Esophagus (tissue), 2 donors: ENCODE measurements around the gene AGBL4. TPM values are rescaled to one million over a fixed set of nuclear protein-coding genes. Genes with fewer than 3 reads are reported as not detected.
"Not testable (repeated sequence)": the region's sequence is repeated elsewhere in the genome, so short reads cannot be mapped to it uniquely, and the experiment has no call there.

Experiments
- H3K27ac ChIP-seq, 2 donors: one replicate each; pipeline ENCODE4 v1.5.1; 2013; ENCODE audit warnings: low read depth in 2 of 2, mild to moderate bottlenecking in 2 of 2, inconsistent platforms in 1 of 2, low read length in 1 of 2, moderate library complexity in 1 of 2
- H3K27me3 ChIP-seq, 2 donors: one replicate each; pipeline ENCODE4 v1.6.1; 2013; ENCODE audit warnings: low read length in 2 of 2, control low read depth in 1 of 2, mild to moderate bottlenecking in 1 of 2; ENCODE audit not compliant: insufficient read depth in 2 of 2, control insufficient read depth in 1 of 2
- H3K36me3 ChIP-seq, 2 donors: one replicate each; pipeline ENCODE4 v1.6.1; 2013; ENCODE audit warnings: low read length in 1 of 2; ENCODE audit not compliant: control insufficient read depth in 2 of 2, insufficient read depth in 2 of 2
- H3K4me1 ChIP-seq, 2 donors: one replicate each; pipeline ENCODE4 v1.6.1; 2013; ENCODE audit warnings: low read length in 1 of 2; ENCODE audit not compliant: control insufficient read depth in 2 of 2, insufficient read depth in 2 of 2
- H3K4me3 ChIP-seq, 2 donors: one replicate each; pipeline ENCODE4 v1.5.1; 2013; ENCODE audit warnings: low read length in 2 of 2, mild to moderate bottlenecking in 2 of 2, low read depth in 1 of 2, moderate library complexity in 1 of 2
- H3K9me3 ChIP-seq, 2 donors: one replicate each; pipeline ENCODE4 v1.6.1; 2013; ENCODE audit warnings: mild to moderate bottlenecking in 2 of 2, low read depth in 1 of 2, low read length in 1 of 2, moderate library complexity in 1 of 2; ENCODE audit not compliant: control insufficient read depth in 2 of 2, insufficient read depth in 1 of 2
- WGBS, 2 donors: extraction: QIAGEN DNeasy Blood & Tissue Kit; methylation state at CpG; one replicate each; pipeline ENCODE4 v1.1.7; 2013; 5-methylcytosine and 5-hydroxymethylcytosine counted together
- polyA plus RNA-seq, 2 donors: library from polyadenylated mRNA; stranded (reverse); fragments of 200-250 nt; gene quantifications; one replicate each; pipeline ENCODE4 v1.2.3, GENCODE V29; 2013
- donor health status: healthy with polysubstance abuse.
- donor health status: Bipolar disorder and iron deficiency.

AGBL4 gene
- polyA plus RNA-seq, 2 donors = 0.02 TPM; not detected in 1

DNA sequence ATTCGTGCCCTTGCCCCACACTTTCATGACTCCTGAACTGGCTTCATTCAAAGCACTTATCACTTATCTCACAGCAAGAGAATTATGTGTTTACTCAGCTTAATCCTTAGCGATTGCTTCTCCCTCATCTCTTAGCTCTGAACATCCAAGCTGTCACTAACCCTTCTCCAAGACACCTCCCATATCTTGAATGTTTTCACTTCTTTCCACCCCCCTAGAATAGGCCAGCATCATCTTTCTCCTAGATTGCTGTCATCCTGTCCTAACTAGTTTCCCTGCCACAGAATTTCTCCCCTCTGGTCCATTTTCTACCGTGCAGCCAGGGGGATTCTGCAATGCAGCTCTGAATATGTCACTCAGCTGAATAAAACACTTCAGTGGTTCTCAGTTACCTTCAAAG lies 1483.2 kb downstream of the AGBL4 start:
- no peaks in the 10 kb centered on the region for H3K36me3 ChIP-seq
- peaks cover 0 to 2% of the 10 kb centered on the region in 2 donors for H3K9me3 ChIP-seq
- no peak overlapping the region for H3K4me3 ChIP-seq
- no peaks in the 10 kb centered on the region for H3K4me1 ChIP-seq
- no peaks in the 10 kb centered on the region for H3K27me3 ChIP-seq
- 34 to 36% methylated on average over 3 of the region's 3 CpGs for WGBS, 2 donors
- H3K27ac ChIP-seq = no peak overlapping the region

DNA sequence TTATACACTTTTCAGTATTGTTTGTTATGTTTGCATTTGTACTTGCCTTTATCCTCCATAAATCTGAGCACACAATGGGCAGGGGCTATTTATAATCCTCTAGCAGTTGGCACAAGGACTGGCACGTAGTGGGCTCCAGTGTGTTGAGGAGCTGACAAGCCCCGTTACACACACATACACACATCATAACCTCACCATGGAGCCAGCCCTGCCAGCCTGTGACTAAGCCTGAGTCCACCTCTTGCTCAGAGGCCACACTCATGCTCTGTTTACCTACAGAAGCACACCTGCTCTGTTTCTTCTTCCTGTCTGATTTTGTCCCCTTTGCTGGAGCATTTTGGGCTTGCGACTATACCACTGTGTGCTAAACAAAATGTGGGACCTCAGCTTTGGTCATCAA lies 1487.3 kb downstream of the AGBL4 start:
- Histone ChIP-seq H3K27me3 (no peaks in the 10 kb centered on the region), H3K9me3 (peaks cover 0 to 2% of the 10 kb centered on the region in 2 donors), H3K4me3 (no peak overlapping the region), H3K36me3 (no peaks in the 10 kb centered on the region), H3K4me1 (no peaks in the 10 kb centered on the region), H3K27ac (no peak overlapping the region)
- WGBS, 2 donors = 67 to 69% methylated on average over 3 of the region's 3 CpGs

DNA sequence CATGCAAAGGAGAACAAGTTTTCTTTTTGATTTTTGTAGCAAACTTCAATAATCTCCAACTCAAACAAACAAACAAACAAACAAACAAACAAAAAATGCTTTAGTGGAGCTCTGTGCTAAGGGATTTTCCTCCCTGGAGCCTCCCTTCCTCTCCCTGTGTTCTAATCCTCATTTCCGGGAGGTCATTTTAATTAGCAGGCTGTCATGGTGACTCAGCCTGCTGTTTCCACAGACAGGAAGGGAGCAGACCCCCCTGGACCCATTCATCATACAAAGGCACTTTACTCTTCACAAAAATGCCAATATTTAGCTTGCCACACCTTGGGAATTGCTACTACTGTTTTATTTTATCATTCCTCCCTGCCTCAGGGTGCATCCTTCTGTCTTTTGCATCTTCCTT lies 1490.8 kb downstream of the AGBL4 start:
- 47 to 58% methylated on average over 1 of the region's 1 CpG for WGBS, 2 donors
- Histone ChIP-seq H3K9me3 (no peaks in the 10 kb centered on the region), H3K4me1 (peaks cover 0 to 2% of the 10 kb centered on the region in 2 donors), H3K4me3 (no peak overlapping the region), H3K27ac (no peak overlapping the region), H3K36me3 (no peaks in the 10 kb centered on the region), H3K27me3 (no peaks in the 10 kb centered on the region)

DNA sequence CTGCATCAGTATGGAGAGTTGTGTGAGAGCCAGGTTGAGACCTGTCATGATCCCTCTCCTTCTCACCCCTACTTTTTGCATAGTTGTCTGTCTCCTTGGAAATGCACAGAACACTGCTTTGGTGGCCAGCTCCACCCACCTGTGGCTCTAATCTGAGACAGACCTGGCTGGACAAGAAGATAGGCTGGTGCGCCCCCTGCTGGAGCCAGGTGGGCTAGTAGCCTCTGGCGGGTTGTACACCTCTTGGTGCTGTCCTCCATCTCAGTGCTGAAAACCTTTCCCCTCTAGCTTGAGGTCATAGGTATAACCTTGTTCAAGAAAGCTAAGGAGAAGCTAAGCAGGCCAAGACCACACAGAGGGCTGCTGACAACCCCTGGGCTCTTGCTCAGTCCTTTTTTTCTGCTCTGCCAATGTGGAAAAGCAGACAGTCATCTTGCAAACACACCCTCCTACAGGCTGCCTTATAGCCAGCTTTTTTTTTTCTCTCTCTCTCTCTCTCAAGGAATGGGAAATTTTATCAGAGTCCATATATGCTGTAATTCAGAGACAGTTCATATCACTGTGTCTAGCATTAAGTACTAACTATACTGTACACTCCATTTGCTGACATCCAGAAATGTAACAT lies 1492.9 kb downstream of the AGBL4 start:
- WGBS, 2 donors = 3 to 4% methylated on average over 2 of the region's 2 CpGs
- Histone ChIP-seq H3K36me3 (no peaks in the 10 kb centered on the region), H3K4me3 (no peak overlapping the region), H3K27me3 (no peaks in the 10 kb centered on the region), H3K9me3 (no peaks in the 10 kb centered on the region), H3K4me1 (peaks cover 0 to 2% of the 10 kb centered on the region in 2 donors), H3K27ac (no peak overlapping the region)

DNA sequence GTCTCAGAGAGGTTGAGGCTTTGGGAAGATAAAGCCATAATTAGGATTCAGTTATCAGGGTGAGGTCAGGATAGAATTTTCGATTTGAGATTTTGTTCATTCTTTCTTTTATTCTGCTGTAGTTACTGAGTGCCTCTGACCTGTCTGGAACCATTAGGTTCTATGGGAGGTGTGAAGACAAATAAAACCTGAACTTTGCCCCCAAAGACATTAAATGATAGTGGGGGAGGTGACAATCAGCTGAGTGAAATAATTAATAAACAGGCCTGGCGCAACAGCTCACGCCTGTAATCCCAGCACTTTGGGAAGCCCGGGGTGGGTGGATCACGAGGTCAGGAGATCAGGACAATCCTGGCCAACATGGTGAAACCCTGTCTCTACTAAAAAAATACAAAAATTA lies 1496.7 kb downstream of the AGBL4 start:
- H3K9me3 ChIP-seq = no peaks in the 10 kb centered on the region
- H3K4me1 ChIP-seq = peaks cover 0 to 2% of the 10 kb centered on the region in 2 donors
- H3K4me3 ChIP-seq = no peak overlapping the region
- H3K27ac ChIP-seq = no peak overlapping the region
- H3K27me3 ChIP-seq = no peaks in the 10 kb centered on the region
- no peaks in the 10 kb centered on the region for H3K36me3 ChIP-seq
- 57 to 61% methylated on average over 5 of the region's 5 CpGs for WGBS, 2 donors

DNA sequence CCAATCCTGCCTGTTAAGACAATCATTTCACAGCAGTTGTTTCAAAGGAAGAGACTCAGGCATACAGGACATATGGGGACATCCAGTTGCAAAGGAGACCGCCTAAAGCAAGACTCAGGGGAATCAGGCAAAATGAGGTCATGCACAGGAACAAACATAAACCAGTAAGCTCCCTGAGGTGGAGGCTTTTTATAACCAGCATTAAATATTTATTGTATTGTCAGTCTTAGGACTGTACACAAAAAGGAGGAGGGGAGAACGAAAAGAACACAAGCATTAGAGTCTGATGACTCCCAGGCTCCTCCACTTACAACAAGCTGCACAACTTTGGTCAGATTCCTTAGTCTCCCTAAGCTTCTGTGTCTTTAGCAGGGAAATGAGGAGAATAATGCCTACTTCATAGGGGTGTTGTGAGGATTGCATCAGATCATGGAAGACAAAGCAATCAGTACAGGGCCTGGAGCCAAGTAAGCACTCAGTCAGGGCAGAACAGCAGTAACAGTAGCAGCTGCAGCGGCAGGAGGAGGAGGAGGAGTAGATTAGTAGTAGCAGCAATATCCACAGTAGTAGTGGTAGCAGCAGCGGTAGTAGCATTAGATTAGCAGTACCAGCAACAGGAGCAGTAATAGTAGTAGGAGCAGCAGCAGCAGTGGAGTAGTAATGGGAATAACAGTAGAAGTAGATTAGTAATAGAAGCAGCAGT lies 1497.6 kb downstream of the AGBL4 start:
- Histone ChIP-seq H3K4me3 (no peak overlapping the region), H3K9me3 (no peaks in the 10 kb centered on the region), H3K27me3 (no peaks in the 10 kb centered on the region), H3K36me3 (no peaks in the 10 kb centered on the region), H3K27ac (no peak overlapping the region), H3K4me1 (peaks cover 0 to 2% of the 10 kb centered on the region in 2 donors)
- 58 to 59% methylated on average over 4 of the region's 4 CpGs for WGBS, 2 donors

DNA sequence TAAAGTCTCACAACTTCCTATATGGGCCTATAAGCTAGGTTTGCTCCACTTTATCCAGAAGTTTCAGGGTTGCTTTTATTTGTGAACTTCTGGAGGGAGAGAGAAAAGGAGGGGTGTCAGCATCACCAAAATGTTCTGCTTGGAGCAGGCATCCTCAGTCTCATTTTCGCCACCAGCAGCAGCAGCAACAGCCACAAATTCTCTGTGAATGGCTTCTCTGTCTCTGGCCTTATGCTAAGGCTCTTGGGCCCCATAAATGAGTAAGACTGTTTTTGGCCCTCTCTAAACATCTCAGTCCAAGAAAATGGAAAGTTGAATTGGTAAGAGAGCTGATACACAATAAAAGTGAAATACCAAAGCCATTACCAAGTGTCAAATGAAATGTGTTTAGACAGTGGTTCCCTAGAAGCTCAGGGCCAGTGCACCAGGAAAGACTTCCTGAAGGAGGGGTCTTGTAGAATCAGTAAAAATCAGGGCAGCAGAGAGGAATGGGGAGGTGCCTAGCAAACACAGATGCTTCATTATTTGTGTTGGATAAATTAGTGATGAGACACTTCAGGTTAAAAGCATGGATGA lies 1498.8 kb downstream of the AGBL4 start:
- Histone ChIP-seq H3K9me3 (no peaks in the 10 kb centered on the region), H3K4me3 (no peak overlapping the region), H3K27me3 (no peaks in the 10 kb centered on the region), H3K27ac (no peak overlapping the region), H3K36me3 (no peaks in the 10 kb centered on the region), H3K4me1 (no peaks in the 10 kb centered on the region)
- 84 to 90% methylated on average over 1 of the region's 1 CpG for WGBS, 2 donors

DNA sequence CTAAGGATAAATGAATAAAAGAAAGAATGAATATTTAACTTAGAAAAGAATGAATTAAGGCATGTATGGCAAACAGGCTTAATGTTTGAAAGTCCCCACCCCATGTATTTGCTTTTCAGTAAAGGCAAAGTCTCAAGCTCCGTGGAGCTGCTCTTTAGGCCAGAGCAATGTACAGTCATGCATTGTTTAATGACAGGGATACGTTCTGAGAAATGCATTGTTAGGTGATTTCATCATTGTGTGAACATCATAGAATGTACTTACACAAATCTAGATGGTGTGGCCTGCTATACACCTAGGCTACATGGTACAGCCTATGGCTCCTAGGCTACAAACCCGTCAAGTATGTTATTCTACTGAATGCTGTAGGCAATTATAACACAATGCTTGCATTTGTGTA lies 1500.2 kb downstream of the AGBL4 start:
- Histone ChIP-seq H3K4me3 (no peak overlapping the region), H3K27ac (no peak overlapping the region), H3K36me3 (no peaks in the 10 kb centered on the region), H3K27me3 (no peaks in the 10 kb centered on the region), H3K4me1 (no peaks in the 10 kb centered on the region), H3K9me3 (no peaks in the 10 kb centered on the region)
- WGBS, 2 donors = 64 to 77% methylated on average over 3 of the region's 3 CpGs

DNA sequence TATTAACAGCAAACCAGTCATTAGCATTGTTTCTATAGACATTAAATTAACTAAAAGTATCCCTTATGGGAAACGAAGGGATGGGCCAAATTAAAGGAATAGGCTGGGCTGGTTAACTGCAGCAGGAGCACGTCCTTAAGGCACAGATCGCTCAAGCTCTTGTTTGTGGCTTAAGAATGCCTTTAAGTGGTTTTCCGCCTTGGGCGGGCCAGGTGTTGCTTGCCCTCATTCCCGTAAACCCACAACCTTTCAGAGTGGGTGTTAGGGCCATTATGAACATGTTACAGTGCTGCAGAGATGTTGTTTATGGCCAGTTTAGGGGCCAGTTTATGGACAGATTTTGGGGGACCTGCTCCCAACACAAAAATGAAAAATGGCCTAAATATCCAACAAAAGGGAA lies 1503.9 kb downstream of the AGBL4 start:
- H3K36me3 ChIP-seq, H3K4me1 ChIP-seq, H3K4me3 ChIP-seq, H3K27me3 ChIP-seq, H3K9me3 ChIP-seq, H3K27ac ChIP-seq: not testable (repeated sequence)
- WGBS, 2 donors = 76 to 81% methylated on average over 6 of the region's 6 CpGs

DNA sequence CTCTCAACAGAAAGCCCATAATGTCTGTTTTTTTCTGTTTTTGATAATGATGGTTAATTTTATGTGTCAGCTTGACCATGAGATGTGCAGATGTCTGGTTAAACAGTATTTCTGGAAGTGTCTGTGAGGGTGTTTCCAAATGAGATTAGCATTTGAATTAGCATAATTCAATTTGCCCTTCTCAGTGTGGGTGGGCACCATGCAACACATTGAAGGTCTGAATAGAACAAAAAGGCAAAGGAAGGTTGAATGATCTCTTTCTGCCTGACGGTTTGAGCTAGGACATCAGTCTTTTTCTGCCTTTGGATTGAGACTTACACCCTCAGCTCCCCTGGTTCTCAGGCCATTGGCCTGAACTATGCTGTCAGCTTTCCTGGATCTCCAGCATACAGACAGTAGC lies 1516.9 kb downstream of the AGBL4 start:
- Histone ChIP-seq H3K36me3 (no peaks in the 10 kb centered on the region), H3K9me3 (no peaks in the 10 kb centered on the region), H3K4me1 (no peaks in the 10 kb centered on the region), H3K27ac (no peak overlapping the region), H3K27me3 (no peaks in the 10 kb centered on the region), H3K4me3 (no peak overlapping the region)
- WGBS, 2 donors = 0 to 22% methylated on average over 1 of the region's 1 CpG
